ENCODE data around the gene MPRIP. TPM values are rescaled to one million over a fixed set of nuclear protein-coding genes. Genes with fewer than 3 reads are reported as not detected.

MPRIP gene
- total RNA-seq, 1 donor from 2014 or later, result 105 TPM

DNA sequence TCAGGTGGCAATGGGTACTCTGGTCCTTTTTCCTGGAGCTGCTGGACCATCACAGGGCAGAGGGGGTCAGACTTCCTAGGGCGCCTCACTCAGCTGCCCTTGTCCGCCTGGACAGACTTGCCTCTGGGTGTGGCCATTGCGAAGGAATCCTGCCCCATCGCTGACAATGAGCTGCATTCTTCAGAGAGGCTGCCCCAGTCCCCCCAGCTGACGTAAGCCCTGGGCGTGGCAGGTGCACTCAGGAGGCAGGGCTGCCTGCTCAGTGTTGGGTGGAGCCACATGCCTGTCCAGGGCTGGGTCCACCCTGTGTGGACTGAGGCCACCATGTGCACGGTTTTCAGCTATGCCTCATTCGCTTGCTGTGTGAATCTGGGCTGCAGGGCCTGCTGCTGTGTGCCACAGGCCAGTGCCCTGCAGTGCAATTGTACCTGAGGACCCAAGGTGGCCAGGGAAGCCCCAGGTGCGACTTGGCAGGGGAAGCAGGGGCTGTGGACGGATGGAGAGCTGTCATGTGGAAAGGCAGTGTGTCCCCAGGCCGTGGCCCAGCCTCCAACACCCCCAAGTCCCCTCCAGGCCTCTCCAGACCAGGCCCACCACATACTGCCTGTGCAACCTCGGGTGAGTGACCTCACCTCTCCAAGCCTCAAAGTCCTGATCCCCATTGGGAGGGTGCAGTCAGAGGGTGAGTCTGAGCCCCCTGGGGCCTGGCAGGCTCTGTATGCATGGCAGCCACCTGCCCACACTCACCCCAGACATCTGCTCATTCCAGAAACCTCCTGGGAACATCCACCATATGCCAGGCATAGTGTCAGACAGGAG is 14.0 kb upstream of the MPRIP start:
- peak; percentile 41 for DNase-seq

DNA sequence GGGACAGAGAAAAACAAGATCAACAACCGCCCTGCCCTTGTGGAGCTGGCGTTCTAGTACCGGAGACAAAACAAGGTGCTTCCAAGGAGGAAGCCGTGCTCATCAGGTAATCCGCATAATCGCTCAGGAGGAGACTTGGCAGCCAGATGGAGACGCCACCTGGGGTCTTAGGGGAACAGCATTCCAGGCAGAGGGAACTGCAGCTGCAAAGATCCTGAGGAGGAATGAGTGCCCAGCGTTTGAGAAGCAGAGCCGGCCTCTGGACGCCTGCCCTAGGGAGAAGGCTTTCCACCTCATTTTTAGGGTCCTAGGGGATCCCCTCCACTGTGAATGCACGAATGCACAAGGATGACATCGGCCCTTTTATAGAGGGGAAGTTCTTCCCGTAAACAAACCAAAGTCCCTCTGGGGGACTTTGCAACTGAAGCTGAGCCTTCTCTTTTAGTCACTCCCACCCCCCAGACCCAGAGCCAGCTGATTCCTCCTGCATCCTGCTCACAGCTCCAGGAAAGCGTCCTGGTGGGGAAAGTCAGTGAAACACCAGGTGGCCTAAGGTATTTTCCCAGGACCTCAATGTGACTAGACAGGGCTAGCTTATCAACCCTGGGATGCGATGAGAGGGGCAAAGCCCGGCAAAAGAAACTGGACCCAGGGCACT is 13.2 kb upstream of the MPRIP start:
- no peak for DNase-seq

DNA sequence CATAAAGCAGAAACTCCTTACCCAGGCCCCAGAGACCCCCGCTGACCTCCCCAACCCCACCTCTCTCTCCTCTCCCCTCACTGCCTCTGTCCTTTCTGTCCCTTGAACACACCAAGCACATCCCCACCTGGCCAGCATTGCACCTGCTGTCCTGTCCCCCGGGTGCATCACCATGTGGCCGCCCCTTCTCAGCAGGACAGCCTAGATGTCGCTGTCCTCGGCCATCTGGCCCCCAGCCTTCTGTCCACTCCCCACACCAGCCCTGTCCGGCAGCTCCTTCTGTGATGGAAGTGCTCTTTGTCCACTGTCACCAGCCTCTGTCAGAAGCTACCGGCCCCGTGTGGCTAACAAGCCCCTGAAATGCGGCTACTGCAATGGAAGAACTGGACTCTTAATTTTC is 12.3 kb upstream of the MPRIP start:
- DNase-seq, result no peak

DNA sequence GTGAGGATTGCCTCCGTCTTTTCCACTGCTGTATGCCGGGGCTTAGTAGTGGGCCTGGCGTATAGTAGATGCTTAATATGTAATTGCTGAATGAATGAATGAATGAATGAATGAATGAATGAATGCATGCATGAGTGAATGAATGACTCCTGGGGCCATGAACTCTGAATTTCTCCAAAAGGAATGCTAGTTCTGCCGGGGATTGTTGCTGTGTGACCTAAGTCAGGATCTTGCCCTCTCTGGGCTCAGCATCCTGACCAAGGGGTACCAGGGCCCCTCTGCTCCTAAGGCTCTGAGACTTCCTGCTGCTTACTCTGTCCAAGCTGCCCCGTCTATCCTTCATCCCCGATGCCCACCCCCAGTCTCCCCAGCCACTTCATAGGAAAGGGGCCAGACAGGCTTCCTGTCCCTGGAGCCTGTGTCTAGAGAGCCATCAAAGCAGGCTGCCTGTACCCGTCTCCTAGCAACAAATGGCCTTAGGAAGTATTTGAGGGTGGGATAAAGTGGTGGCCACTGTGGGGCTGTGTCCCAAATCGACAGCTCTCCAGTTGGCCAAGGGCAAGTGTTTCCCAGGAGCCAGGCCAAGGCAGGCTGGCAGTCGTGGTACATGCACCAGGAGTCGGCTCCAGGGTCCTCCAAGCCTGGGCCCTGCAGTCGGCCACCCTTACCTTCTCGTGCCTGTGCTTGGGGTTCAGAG is 11.6 kb upstream of the MPRIP start:
- DNase-seq, result no peak

DNA sequence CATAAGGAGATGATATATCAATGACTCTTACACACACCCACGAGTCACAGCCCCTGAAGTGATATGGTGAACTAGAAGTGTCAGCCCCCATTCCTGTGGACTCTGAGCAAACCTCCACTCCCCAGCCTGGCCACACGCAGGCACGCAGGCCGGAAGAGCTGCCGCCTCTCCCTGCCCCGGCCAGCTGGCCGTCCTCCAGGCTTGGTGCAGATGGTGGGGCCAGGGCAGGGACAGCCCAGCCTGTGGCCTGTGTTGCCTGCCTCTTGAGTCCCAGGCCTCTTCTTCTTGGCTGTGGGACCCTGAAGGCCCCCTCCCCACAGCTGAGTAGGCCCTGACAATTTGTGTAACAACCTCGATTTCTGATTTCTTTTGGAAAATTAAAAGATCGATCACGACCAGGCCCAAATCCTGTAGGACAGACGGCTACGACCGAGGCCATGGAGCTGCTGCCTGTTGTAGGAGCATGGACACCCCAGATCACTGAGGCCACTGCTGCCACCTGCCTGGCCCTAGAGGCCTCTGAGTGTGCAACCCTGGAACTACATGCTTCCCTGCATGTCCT is 10.0 kb upstream of the MPRIP start:
- peak; percentile 79 for DNase-seq

GRCh38 chr17:17033466-17033865 is 8.8 kb upstream of the MPRIP start:
- DNase-seq, result no peak

- no peak for DNase-seq
These were observed 8.2 kb upstream of the MPRIP start for GRCh38 chr17:17034026-17034425.

GRCh38 chr17:17034496-17035075 is 7.7 kb upstream of the MPRIP start:
- no peak for DNase-seq

- no peak for DNase-seq
These were observed 6.8 kb upstream of the MPRIP start for GRCh38 chr17:17035490-17035889.

GRCh38 chr17:17035920-17036523 is 6.2 kb upstream of the MPRIP start:
- DNase-seq, result no peak

GRCh38 chr17:17036524-17036998 is 5.7 kb upstream of the MPRIP start:
- DNase-seq, result no peak

DNA sequence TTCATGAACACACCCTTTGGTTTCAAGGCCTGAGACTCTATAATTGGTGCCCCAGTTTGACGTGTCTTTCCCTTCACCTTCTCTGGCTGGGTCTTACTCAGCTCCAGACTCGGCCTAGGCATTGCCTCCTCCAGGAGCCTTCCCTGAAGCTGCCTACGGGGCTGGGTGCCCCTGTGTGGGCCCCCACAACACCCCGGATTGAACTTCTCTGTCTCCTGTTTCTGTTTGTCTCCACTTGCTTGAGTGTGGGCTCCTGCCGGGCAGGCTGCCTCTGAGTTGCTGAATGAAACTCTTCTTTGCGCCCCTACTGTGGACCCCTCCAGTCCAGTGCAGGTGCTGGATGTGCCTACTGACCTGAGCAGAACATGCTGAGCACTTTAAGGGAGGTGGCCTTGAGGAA is 2.3 kb upstream of the MPRIP start:
- no peak for DNase-seq

GRCh38 chr17:17041018-17041521 is 1.2 kb upstream of the MPRIP start:
- DNase-seq, result no peak

- DNase-seq, result peak; percentile 98
These were observed 480 bp upstream of the MPRIP start for GRCh38 chr17:17041571-17042383.

DNA sequence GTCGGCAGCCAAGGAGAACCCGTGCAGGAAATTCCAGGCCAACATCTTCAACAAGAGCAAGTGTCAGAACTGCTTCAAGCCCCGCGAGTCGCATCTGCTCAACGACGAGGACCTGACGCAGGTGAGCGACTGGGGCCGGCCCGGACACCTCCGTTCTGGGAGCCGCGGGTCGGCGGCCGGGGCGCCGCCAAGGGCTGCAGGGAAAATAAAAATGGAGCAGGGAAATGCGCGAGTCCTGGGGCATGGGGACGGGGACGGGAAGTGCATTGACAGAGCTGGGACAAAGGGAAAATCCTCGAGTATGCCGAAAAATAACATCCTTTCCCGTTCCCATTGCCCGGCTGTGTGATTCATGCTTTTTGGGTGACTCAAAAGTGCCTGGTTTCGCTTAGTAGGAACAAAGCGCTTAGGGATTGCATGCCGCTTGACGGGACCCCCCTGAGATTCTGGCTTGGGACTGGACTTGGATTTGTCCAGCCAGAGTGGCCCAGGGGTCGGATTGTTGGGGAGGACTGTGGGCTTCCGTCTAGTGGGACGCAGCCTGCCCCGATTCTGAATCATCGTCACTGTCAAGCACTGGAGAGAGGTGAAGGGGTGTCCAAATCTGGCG is 699 bp downstream of the MPRIP start:
- DNase-seq, result peak; percentile 69

DNA sequence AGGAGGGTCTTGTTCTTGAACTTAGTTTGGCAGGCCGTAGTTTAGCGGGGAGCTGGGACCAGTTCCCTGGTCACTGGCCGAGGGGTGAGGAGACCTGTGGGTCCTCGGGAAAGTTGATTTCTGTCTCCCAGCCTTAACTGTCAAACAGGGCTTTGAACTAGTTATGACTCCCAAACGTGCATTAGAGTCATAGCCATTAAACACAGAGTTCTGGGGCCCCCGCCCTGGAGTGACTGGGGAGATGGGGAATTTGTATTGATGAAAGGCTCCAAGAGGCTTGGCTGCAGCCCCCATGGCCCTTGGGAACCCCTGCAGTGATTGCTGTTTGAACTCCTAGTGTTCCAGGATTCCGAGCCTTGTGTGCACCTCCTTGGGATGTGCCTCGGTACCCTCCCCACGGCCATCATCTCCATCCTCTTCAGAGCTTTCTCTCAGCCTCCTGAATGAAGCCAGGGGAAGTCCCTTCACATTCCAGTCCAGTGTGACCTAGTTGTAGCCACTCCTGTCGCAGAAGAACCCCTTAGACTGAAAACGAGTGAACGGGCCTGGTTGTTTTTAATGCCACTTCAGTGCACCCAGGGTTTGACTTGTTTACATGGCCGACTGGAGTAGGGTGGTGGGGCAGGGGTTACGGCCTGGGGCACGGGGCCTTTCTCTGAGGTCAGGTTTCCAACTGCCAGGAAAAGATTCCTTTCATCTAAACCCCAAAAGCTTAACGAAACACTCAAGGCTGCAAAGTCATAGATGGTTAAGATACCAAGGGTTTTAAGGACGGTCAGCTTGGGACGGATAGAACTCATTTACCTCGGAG is 1.4 kb downstream of the MPRIP start:
- peak; percentile 34 for DNase-seq

DNA sequence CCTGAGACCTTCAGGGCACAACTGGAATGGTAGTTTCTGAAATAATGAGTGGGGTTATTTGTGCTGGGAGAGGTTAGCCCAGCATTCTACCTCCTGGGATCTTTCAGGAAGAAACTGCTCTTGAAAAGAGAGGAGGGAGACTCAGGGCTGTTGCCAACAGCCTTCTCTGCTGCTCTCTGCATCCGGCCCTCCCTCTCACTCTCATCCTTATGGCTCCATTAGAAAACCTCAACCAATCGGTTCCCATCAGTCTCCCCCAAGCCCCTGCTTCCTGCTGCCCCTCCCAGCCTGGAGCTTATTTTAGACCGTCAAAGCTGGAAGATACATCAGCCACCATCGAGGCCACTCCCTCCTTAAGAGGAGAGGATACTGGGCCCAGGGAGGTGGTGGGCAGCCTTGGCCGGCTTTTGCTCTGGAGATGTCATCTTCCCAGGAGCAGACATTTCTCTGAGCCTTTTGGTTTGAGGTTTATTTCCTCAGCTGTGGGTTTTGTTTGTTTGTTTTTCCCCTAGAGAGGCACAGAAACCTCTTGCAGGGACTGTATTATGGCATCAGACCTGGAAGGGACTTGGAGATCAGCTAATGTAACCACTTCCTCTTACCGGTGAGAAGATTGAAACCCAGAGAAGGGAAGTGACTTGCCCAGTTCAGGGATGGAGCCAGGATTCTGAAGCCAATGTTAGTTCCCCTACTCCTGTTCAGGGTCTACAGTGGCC is 2.7 kb downstream of the MPRIP start:
- DNase-seq, result peak; percentile 50

DNA sequence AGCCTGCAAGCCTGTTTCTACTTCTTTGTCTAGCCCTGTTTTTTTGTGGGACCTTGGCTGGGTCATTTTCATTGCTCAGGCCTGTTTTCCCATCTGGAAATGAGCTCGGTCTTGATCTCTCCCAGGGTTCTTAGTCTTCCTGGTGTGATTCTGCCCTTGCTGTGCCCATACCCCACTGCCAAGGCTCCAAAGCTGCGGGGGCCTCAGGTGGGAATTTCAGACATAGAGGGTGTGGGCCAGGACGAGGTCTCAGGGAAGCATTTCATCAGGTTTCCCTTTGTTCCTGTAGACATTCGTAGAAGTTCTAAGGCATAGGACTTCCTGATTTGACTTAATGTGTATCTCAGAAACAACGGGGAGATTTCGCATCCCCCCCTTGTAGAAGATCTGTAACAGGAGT is 5.8 kb downstream of the MPRIP start:
- no peak for DNase-seq
